SK-N-SH (cell line): Measurements from ENCODE around the gene SEMA4D.

Experiments
- EP300 ChIP-seq, 2 experiments: IDR thresholded peaks; 2 replicates each; pipeline versions ENCODE4 v1.4.0 to v1.6.1; 2012; ENCODE audit warnings: borderline replicate concordance in 1 of 2, low read depth in 1 of 2, low read length in 1 of 2
- GABPA ChIP-seq: IDR thresholded peaks from 2 replicates; pipeline ENCODE4 v1.4.0; 2012; ENCODE audit warnings: low read depth, mild to moderate bottlenecking
- JUND ChIP-seq: IDR thresholded peaks from 2 replicates; pipeline ENCODE4 v1.4.0; 2012
- MXI1 ChIP-seq: IDR thresholded peaks from 2 replicates; pipeline ENCODE4 v1.6.1; 2012; ENCODE audit warnings: mild to moderate bottlenecking, low read depth, low read length, improper control_type of control experiment
- POLR2AphosphoS5 ChIP-seq: IDR thresholded peaks from 2 replicates; pipeline ENCODE4 v1.6.1; 2012; ENCODE audit warnings: low read depth, low read length
- SMC3 ChIP-seq: IDR thresholded peaks from 2 replicates; pipeline ENCODE4 v1.6.1; 2012; ENCODE audit warnings: low read depth, low read length, improper control_type of control experiment
- TAF1 ChIP-seq: IDR thresholded peaks from 2 replicates; pipeline ENCODE4 v1.6.1; 2012; ENCODE audit warnings: low read depth, mild to moderate bottlenecking, low read length, moderate library complexity, borderline replicate concordance
- TF ChIP-seq, protein P1 (sequence below): fragments of 150-350 bp; IDR thresholded peaks from 2 replicates; pipeline ENCODE4 v1.6.1; 2017; ENCODE audit warnings: antibody characterized with exemption, low read length, low read depth, borderline replicate concordance
- TF ChIP-seq, protein P2 (sequence below): fragments of 200-600 bp; sonication (generic); IDR thresholded peaks from 2 replicates; pipeline ENCODE4 v1.6.1; 2017; ENCODE audit warnings: antibody characterized with exemption, mild to moderate bottlenecking, moderate library complexity
- TF ChIP-seq, protein P3 (sequence below): fragments of 150-350 bp; IDR thresholded peaks from 2 replicates; pipeline ENCODE4 v1.6.1; 2016; ENCODE audit warnings: mild to moderate bottlenecking, low read depth, low read length
- TF ChIP-seq, protein P4 (sequence below): IDR thresholded peaks from 2 replicates; pipeline ENCODE4; 2012
- TF ChIP-seq, protein P5 (sequence below): IDR thresholded peaks from 2 replicates; pipeline ENCODE4 v1.4.0; 2012; ENCODE audit warnings: low read depth, borderline replicate concordance

DNA sequence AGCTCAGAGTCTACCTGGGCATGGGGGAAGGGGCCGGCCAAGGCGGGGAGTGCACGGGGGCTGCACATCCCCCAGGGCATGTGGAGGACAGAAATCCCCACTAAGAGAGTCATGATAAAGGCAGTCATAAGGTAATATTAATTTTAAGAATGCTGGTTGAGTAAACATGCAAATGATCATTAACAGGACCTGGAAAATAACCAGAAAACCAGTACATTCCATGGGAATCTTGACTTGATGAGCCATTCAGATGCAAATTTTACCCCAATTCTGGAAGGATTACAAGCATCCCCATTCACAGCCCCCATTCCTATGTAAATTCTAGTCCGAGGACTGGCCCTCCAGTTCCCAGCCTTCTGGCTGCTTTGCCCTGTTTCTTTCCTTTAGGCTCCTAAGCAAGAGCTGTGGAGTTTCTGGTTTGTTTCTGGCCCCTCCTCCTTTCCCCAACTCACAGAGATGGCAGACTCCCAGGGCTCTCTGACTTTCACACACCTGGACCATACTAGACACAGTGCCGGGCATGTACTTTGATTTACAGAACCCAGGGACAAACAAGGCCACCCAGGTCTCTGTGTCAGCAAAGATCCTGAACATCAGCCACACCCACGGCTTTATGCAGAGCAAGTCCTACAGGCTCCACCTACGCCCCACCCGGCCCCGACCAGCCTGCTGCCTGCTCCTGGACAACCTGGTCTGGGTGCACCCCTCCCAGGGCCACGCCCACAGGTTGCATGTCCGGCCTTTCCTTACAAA is 62.7 kb downstream of the SEMA4D start:
- TF ChIP-seq, protein P1, sequence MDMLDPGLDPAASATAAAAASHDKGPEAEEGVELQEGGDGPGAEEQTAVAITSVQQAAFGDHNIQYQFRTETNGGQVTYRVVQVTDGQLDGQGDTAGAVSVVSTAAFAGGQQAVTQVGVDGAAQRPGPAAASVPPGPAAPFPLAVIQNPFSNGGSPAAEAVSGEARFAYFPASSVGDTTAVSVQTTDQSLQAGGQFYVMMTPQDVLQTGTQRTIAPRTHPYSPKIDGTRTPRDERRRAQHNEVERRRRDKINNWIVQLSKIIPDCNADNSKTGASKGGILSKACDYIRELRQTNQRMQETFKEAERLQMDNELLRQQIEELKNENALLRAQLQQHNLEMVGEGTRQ, result no peak
- no peak for TF ChIP-seq TAF1
- TF ChIP-seq SMC3, result no peak
- TF ChIP-seq POLR2AphosphoS5, result no peak
- no peak for TF ChIP-seq JUND
- TF ChIP-seq, protein P2, sequence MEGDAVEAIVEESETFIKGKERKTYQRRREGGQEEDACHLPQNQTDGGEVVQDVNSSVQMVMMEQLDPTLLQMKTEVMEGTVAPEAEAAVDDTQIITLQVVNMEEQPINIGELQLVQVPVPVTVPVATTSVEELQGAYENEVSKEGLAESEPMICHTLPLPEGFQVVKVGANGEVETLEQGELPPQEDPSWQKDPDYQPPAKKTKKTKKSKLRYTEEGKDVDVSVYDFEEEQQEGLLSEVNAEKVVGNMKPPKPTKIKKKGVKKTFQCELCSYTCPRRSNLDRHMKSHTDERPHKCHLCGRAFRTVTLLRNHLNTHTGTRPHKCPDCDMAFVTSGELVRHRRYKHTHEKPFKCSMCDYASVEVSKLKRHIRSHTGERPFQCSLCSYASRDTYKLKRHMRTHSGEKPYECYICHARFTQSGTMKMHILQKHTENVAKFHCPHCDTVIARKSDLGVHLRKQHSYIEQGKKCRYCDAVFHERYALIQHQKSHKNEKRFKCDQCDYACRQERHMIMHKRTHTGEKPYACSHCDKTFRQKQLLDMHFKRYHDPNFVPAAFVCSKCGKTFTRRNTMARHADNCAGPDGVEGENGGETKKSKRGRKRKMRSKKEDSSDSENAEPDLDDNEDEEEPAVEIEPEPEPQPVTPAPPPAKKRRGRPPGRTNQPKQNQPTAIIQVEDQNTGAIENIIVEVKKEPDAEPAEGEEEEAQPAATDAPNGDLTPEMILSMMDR, result no peak
- no peak for TF ChIP-seq EP300 (IDR thresholded peaks at IDR 0.05; ENCODE audit: borderline replicate concordance in 1 of 2, low read depth in 1 of 2, low read length in 1 of 2)
- TF ChIP-seq, protein P3, sequence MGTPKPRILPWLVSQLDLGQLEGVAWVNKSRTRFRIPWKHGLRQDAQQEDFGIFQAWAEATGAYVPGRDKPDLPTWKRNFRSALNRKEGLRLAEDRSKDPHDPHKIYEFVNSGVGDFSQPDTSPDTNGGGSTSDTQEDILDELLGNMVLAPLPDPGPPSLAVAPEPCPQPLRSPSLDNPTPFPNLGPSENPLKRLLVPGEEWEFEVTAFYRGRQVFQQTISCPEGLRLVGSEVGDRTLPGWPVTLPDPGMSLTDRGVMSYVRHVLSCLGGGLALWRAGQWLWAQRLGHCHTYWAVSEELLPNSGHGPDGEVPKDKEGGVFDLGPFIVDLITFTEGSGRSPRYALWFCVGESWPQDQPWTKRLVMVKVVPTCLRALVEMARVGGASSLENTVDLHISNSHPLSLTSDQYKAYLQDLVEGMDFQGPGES, result no peak
- TF ChIP-seq GABPA, result no peak
- TF ChIP-seq, protein P4, sequence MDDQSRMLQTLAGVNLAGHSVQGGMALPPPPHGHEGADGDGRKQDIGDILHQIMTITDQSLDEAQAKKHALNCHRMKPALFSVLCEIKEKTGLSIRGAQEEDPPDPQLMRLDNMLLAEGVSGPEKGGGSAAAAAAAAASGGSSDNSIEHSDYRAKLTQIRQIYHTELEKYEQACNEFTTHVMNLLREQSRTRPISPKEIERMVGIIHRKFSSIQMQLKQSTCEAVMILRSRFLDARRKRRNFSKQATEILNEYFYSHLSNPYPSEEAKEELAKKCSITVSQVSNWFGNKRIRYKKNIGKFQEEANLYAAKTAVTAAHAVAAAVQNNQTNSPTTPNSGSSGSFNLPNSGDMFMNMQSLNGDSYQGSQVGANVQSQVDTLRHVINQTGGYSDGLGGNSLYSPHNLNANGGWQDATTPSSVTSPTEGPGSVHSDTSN, result no peak
- TF ChIP-seq, protein P5, sequence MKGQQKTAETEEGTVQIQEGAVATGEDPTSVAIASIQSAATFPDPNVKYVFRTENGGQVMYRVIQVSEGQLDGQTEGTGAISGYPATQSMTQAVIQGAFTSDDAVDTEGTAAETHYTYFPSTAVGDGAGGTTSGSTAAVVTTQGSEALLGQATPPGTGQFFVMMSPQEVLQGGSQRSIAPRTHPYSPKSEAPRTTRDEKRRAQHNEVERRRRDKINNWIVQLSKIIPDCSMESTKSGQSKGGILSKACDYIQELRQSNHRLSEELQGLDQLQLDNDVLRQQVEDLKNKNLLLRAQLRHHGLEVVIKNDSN, result no peak
- no peak for TF ChIP-seq MXI1
